HG03432 (cell line): Measurements from ENCODE around the gene CRB2.

Source experiments
- ATAC-seq: cut with Tn5 transposase; IDR thresholded peaks from one replicate; pipeline ENCODE4 v1.9.1; 2021; ENCODE audit warnings: mild to moderate bottlenecking, moderate library complexity; ENCODE audit not compliant: unreplicated experiment

The CRB2 gene

DNA sequence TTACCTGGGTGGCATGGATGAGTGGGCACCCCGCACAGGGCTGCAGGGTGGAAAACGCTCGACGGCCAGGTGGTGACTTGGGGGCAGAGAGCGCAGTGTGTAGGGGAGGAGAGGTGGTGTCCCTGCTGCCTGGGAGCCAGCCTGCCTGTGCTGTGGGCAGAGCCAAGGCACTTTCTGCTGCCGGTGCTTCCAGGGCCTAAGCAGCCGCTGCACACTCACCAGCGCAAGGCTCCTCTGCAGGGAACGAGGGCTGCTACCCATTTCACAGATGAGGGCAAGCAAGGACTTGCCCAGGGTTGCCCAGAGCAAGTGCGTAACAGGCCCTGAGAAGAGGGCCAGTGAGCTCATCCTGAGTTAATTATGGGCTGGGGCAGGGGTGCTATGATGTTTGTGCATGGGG lies 62.5 kb downstream of the CRB2 start:
- ATAC-seq = no peak

DNA sequence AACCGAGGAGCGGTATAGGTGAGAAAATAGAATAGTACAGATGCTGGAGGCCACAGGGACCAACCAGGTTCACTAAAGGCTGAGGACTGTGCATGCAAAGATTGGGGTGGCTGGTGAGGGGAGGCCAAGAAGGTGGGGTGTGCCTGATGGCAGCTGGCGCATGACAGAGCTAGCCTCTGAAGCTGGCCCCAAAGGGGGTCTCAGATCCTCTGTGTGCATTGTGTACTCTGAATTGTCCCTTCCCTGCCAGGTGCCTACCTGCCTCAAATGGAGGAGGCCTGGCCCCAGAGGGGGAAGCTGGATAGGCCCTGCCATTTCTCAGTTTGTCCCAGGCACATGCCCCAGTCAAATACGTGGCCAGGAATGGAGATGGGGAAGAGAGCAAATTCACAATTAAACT lies 63.1 kb downstream of the CRB2 start:
- ATAC-seq = no peak

DNA sequence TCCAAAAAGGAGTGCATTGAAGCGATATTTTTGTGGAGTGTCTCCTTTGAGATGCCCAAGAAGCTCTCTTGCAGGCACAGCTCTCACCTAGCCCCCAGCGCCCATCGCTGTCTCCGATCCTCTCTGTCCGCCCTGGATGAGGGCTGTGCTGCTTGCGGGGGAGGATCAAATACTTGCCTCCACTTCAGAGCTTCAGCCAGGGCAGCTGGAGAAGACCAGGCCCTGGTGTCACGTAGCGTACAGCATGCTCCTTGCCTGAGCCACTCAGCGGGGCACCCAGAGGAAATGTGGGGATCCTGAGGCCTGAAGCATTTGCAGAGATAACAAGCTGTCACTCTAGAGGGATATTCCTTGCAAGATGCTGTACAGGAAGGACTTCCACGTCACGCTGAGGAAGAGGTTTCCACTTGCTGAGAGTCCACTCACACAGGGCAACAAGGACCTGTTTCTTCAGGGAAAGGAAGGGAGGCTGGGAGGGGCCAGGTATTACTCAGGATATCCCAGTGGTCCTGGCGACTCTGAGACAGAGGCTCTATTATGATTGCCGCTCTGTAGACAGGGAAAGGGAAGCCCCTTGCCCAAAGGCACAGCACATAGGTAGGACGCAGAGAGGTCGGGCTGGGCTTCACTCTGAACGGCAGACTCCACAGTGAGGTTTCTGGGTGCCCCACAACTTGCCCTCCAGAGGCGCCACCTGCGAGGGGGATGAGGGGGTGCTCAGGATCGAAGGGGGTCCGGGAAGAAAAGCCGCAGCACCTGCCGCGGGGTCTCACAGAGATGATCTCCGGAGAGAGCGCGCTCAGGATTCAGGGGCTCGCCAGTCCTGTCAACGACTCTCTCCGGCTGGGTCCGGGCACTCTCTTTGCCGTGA lies 64.0 kb downstream of the CRB2 start:
- ATAC-seq = no peak

DNA sequence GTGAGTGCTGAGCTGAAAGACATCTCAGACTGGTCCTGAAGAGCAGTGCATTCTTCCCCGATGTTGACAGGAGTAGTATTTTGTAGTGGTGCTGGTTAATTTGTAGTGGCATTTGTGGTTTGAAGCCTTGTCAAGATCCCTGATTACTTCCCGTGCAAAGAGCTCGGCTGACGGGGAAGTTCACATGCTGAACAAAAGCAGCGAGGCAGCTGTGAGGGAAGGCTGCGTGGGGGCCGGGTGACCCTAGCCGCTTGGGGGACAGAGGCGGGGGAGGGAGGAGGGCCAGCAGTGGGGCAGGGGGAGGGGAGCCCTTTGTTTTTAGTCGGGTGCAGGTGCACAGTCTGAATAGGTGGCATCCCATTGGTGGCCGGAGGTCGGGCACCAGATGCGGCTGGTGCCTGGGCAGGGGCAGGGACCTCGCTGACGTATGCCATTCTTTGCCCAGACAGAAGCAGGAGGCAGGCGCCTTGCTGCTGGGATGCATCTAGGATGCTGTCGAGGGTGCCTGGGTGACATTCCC lies 64.7 kb downstream of the CRB2 start:
- no peak for ATAC-seq

DNA sequence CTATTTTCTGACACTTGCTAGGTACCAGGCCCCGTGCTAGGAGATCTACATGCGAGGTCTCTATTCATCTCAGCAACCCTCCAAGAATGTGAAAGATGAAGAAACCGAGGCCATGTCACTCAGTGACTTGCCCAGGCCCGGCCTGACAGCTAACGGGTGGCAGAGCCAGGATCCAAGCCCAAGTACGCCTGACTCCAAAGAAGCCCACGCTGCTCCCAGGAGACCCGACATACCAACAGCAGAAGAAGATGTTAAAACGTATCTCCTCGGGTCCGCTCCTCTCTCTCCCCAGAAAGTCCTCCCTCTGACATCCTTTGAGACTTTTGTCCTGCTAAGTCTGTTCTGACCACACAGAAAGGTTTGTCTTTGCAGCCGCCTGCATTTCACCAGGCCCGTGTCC lies 65.2 kb downstream of the CRB2 start:
- ATAC-seq = no peak

DNA sequence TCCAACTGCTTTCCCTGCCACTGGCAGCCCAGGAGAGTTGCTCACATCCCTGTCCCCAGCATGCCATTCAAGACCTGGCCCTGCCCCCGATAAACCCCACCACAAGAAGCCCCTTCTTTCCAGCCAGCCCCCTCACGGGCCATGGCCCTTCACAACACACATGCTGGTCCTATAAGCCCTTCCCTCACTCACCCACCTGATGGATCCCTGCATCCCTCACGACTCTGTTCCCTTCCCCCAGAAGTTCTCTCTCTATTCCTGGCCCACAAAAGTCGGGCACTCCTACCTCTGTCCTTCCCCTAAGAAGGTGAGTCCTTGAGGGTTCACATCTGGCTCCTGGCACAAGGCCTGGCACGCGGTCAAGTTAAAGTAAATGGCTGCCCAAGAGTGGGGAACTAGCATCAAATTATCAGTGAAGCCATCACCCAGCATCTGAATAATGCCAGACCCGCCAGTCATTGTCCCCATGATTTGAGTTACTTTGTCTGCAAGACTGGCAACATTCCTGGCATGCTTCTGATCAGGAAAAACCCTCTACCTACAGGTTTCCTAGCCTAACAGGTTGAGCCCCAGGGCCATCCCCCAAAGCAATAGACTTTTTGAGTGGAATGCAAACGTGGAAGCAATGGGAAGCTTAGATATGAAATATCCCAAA lies 65.9 kb downstream of the CRB2 start:
- no peak for ATAC-seq

DNA sequence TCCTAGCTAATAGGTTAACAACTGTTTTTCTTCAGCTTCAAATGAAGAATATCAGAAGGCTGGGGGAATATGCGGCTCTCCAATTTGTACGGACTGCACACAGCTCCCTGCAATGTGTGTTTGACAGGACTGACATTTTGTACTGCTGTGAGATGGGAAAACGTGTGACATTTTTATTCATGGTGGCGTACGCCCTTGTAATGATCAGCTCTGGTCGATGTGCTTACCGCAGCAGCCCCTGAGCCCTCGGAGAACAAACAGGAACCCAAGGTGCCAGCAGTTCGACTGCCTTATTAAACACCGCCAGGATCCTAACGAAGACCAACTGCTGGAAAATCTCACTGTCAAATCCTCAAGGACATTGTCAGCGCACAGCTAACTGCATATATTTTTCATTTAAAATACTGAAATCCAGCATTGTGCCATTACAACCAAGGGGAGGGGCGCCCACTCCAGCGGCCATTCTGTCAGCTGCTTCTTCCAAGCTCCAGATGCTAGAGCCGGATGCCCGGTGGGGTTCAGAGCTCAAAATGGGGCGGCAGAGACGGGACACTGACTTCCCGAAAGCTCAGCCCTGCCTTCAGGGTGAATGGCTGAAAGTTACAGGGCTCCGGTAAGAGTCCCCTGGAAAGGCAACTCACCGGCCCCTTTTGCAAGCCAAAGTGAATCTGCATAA lies 66.8 kb downstream of the CRB2 start:
- ATAC-seq = no peak

DNA sequence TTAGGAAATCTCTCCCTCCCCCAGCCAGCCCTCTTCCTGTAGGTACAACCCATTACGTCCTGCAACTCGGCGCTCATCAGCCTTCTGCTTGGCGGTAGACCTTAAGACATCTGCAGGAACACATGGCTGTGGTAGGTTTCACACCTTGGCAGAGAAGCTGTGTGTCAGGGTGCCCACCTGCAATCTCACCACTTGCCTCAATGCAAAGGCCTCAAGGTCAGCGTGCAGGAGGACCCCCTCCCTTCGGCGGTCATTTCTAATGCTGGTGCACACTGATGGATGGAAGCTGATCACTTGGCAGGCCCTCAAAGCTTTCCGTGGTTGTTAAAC lies 67.3 kb downstream of the CRB2 start:
- no peak for ATAC-seq

DNA sequence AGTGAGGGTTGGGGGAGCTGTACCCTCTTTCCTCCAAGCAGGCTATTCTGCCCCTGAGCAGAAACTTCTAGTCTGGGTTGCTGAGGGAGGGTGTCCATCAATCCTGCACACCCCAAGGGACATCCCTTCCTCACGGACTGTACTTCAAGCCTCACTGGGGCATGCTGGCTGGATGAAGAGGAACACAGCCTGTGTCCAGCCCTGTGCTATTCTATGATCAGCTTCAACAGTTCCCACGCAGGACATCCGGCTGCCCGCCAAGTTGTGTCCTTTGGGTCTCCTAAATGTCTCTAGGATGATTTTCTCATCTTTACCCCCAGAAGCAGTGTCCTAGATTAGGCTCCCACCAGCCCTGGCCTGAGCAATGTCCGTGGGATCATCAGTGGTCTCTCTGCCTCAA lies 68.1 kb downstream of the CRB2 start:
- ATAC-seq = no peak

DNA sequence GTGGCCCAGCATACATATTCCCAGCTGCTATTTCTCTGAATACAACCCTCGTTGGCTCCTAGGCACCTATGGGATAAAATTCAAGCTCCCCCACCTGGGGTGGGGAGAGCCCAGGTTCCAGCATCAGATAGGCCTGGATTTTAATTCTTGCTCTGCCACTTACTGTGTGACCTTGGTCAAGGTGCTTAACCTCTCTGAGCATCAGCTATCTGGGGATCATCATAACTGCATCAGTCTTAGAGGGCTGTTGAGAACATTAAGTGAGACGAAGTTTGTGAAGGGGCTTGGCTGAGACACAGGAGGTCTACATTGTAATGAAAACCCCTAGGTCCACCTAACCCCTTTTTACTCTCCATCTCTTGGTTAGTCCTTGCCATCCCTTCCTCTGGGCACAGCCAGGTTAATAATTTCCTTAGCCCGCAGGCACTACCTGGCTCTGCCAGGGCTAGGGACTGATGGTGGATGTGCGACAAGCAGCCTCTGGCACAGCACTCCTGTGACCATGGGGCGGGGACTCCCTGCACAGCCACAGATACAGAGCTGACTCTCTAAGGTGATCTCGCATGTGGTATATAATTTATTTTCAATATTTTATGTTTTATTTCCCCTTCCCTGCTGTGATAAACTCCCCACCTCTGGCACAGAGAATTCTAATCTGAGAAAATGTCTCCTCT lies 68.7 kb downstream of the CRB2 start:
- no peak for ATAC-seq

DNA sequence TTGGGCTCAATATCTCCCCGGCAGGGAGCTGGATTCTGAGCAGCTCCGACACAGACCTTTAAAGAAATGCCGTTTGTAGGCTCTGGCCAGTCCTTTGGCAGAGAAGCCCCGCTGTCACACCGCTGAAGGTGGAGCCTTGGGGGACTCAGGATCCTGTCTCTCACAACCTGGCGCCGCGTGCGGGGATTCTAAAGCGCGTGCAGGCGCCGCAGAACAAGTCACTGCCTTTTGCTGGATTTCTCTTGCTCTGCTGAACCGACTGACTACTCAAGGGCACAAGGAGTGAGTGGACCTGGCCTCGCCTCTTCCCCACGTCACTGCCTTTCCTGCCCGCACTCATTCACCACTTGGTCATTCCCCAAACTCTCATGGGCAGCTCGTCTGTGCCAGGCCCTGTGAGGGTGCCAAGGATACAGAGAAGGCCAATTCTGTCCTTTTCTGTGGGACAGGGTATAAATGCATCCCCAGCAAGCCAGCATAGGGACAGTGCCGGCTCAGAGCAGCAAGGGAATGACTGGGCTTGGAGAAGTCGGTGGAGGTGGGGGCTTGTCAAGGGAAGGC lies 69.3 kb downstream of the CRB2 start:
- no peak for ATAC-seq

DNA sequence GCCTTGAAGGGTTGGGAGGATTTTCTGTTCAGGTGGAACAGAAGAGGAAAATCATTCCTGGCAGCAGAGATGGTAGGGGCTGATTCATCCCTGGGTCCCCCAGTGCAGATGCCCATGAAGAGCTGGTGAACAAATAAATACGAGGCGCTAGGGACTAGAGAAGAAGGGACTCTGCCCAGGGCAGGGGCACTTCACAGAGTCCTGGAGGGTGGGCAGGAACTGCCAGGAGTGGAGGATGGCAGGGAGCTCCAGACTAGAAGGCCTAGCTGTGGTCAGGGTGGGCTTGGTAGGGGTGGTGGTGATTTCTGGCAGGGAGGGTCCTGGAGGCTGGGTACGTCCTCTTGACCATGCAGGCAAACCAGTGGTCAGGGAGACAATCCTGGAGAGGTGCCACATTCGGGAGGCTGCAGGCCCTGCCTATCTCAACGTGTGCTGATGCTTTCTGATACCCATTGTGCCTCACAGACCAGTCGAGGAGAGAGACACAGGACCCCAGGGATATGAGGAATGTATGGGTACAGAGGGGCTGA lies 69.9 kb downstream of the CRB2 start:
- no peak for ATAC-seq

DNA sequence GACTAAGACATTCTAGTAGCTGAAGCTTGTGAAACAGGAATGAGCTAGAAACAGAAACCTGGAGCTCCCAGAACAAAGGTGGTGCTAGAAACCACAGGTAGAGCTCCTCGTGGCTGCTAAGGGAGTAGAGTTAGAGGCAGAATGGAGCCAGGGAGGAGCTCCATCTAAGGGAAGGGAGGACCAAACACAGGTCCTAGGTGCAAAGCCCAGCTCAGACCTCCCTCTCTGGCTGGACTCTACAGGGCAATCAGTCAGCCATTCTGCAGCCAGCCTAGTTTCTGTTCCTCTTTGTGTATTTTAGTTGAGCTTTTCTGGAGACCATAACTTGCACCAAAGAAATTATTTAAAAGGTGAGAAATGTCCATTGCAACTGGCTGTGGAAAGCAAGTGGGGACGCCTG lies 70.4 kb downstream of the CRB2 start:
- peak; percentile 80 for ATAC-seq
